ENCODE results near the gene ITPA. TPM values are rescaled to one million over a fixed set of nuclear protein-coding genes. Genes with fewer than 3 reads are reported as not detected.

Gene ITPA
- total RNA-seq, 3 donors from 2014 or later (not counting 1 experiment from before 2014, with no cell fraction given) = 49.6 to 53.2 (median 50.2) TPM

DNA sequence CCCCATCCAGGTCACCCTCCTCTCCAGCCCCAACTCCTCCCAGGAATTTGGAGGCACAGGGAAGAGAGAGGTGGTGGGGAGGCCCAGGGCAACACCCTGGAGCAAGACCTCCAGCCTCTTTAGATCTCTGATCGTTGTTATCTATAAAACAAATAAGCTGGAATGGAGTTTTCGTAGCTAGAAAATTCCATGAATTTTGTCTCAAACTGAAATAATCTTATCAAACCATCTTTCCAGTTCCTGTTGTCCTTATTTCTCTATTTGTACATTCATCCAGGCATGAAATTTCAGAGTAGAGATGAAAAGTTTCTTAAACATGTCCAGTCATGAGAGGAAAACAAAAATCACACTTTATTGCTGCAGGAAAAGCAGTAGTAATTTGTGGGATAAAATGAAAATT is 35.9 kb downstream of the ITPA start:
- peaks cover 50 to 56% of the 10 kb centered on the region in 2 donors for H3K27me3 Mint-ChIP-seq (ENCODE audit: low read depth in 2 of 2)
- ATAC-seq = no peak

DNA sequence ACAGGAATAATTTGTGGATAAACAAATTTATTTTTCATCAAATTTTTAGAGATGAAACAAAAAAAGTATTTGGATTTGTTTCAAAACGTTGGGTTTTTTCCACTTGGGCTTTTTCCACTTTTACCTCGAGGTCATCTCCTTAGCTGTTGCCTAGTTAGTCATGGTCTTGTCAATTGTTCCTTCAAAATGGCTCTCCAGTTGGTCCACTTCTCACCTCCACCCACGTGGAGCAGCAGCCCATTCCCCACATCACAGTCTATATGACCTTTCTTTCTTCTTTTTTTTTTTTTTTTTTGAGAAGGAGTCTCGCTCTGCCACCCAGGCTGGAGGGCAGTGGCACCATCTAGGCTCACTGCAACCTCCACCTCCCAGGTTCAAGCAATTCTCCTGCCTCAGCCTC is 36.4 kb downstream of the ITPA start:
- TF ChIP-seq, protein P1, sequence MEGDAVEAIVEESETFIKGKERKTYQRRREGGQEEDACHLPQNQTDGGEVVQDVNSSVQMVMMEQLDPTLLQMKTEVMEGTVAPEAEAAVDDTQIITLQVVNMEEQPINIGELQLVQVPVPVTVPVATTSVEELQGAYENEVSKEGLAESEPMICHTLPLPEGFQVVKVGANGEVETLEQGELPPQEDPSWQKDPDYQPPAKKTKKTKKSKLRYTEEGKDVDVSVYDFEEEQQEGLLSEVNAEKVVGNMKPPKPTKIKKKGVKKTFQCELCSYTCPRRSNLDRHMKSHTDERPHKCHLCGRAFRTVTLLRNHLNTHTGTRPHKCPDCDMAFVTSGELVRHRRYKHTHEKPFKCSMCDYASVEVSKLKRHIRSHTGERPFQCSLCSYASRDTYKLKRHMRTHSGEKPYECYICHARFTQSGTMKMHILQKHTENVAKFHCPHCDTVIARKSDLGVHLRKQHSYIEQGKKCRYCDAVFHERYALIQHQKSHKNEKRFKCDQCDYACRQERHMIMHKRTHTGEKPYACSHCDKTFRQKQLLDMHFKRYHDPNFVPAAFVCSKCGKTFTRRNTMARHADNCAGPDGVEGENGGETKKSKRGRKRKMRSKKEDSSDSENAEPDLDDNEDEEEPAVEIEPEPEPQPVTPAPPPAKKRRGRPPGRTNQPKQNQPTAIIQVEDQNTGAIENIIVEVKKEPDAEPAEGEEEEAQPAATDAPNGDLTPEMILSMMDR (IDR thresholded peaks at IDR 0.05) = no peak
- ATAC-seq (no peak), DNase-seq (no peak)
- H3K27me3 Mint-ChIP-seq (ENCODE audit: low read depth in 2 of 2) = peaks cover 48 to 57% of the 10 kb centered on the region in 2 donors
- no peak overlapping the region for H3K4me3 Mint-ChIP-seq
- no peaks in the 10 kb centered on the region for H3K36me3 Mint-ChIP-seq
- H3K27ac Mint-ChIP-seq = no peak overlapping the region
- WGBS (ENCODE audit: insufficient coverage) = 58% methylated on average over 3 of the region's 4 CpGs
- H3K4me1 ChIP-seq (ENCODE audit: control insufficient read depth, insufficient read depth, low read length) = peaks cover 11% of the 10 kb centered on the region
- no peaks in the 10 kb centered on the region for H3K9me3 ChIP-seq (ENCODE audit: control insufficient read depth, insufficient read depth, low read length)
- intact Hi-C loops (cut with micrococcal nuclease) = no loop called here
- H3K27ac ChIP-seq (ENCODE audit: low read length) = no peak overlapping the region
- H3K36me3 ChIP-seq (ENCODE audit: control insufficient read depth, insufficient read depth, low read length) = no peaks in the 10 kb centered on the region
- peaks cover 0 to 5% of the 10 kb centered on the region in 2 donors for H3K4me1 Mint-ChIP-seq
- H3K9me3 Mint-ChIP-seq = no peaks in the 10 kb centered on the region
- peaks cover 18% of the 10 kb centered on the region for H3K27me3 ChIP-seq (ENCODE audit: control insufficient read depth, insufficient read depth, low read length)
- no peak overlapping the region for H3K4me3 ChIP-seq (ENCODE audit: low read length)

More for the DNA sequence above, 35.9 kb downstream of the ITPA start:
- Histone ChIP-seq H3K27ac (ENCODE audit: low read length) (no peak overlapping the region), H3K4me3 (ENCODE audit: low read length) (no peak overlapping the region), H3K4me1 (ENCODE audit: control insufficient read depth, insufficient read depth, low read length) (peaks cover 12% of the 10 kb centered on the region), H3K27me3 (ENCODE audit: control insufficient read depth, insufficient read depth, low read length) (peaks cover 24% of the 10 kb centered on the region), H3K36me3 (ENCODE audit: control insufficient read depth, insufficient read depth, low read length) (no peaks in the 10 kb centered on the region), H3K9me3 (ENCODE audit: control insufficient read depth, insufficient read depth, low read length) (no peaks in the 10 kb centered on the region)
- Mint-ChIP-seq H3K27ac (no peak overlapping the region), H3K36me3 (no peaks in the 10 kb centered on the region), H3K4me3 (no peak overlapping the region), H3K4me1 (peaks cover 0 to 5% of the 10 kb centered on the region in 2 donors), H3K9me3 (no peaks in the 10 kb centered on the region)
- no peak for DNase-seq
- TF ChIP-seq, protein P1 (IDR thresholded peaks at IDR 0.05) = no peak
- intact Hi-C loops (cut with micrococcal nuclease) = no loop called here
- no CpG with 5 or more reads among the region's 2 CpGs for WGBS (ENCODE audit: insufficient coverage)

DNA sequence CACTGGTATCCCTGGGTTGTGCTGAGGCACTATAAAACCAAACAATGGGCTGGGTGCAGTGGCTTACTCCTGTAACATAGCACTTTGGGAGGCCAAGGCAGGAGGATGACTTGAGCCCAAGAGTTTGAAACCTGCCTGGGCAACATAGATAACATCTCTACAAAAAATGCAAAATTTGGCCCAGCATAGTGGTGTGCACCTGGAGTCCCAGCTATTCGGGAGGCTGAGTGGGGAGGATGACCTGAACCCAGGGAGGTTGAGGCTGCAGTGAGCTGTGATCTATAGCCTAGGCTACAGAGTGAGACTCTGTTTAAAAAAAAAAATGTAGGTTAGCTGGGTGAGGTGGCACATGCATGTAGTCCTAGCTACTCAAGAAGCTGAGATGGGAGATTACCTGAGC is 37.4 kb downstream of the ITPA start:
- WGBS (ENCODE audit: insufficient coverage) = 100% methylated on average over 1 of the region's 1 CpG

More for the DNA sequence above, 37.4 kb downstream of the ITPA start:
- H3K36me3 ChIP-seq (ENCODE audit: control insufficient read depth, insufficient read depth, low read length) = no peaks in the 10 kb centered on the region
- Mint-ChIP-seq H3K4me1 (peaks cover 0 to 5% of the 10 kb centered on the region in 2 donors), H3K9me3 (no peaks in the 10 kb centered on the region), H3K27me3 (ENCODE audit: low read depth in 2 of 2) (peaks cover 43 to 50% of the 10 kb centered on the region in 2 donors), H3K4me3 (peak overlapping the region; percentile 28), H3K36me3 (no peaks in the 10 kb centered on the region), H3K27ac (no peak overlapping the region)
- DNase-seq (no peak), ATAC-seq (no peak)
- peaks cover 18% of the 10 kb centered on the region for H3K27me3 ChIP-seq (ENCODE audit: control insufficient read depth, insufficient read depth, low read length)
- no peak overlapping the region for H3K27ac ChIP-seq (ENCODE audit: low read length)
- TF ChIP-seq, protein P1 (IDR thresholded peaks at IDR 0.05) = no peak
- peaks cover 11% of the 10 kb centered on the region for H3K4me1 ChIP-seq (ENCODE audit: control insufficient read depth, insufficient read depth, low read length)
- intact Hi-C loops (cut with micrococcal nuclease) = no loop called here
- no peak overlapping the region for H3K4me3 ChIP-seq (ENCODE audit: low read length)
- no peaks in the 10 kb centered on the region for H3K9me3 ChIP-seq (ENCODE audit: control insufficient read depth, insufficient read depth, low read length)
